Adipose tissue (tissue), 3 donors: ENCODE measurements around the gene SPSB4. TPM values are rescaled to one million over a fixed set of nuclear protein-coding genes. Genes with fewer than 3 reads are reported as not detected.

ENCODE experiments used
- H3K27ac ChIP-seq: one replicate; pipeline ENCODE4 v1.5.1; 2013; ENCODE audit warnings: low read depth, low read length
- WGBS, 3 donors: extraction: QIAGEN DNeasy Blood & Tissue Kit; methylation state at CpG; one replicate each; pipeline ENCODE4 v1.1.7; 2013; 5-methylcytosine and 5-hydroxymethylcytosine counted together
- polyA plus RNA-seq, 3 donors: library from polyadenylated mRNA; stranded (reverse); fragments of 200-250 nt; gene quantifications; one replicate each; pipeline ENCODE4 v1.2.3, GENCODE V29; 2013
- donor health status: healthy with polysubstance abuse.
- donor health status: Bipolar disorder and iron deficiency.
- donor health status: healthy.

SPSB4 gene
- polyA plus RNA-seq, 3 donors: 0.34 to 12.4 (median 2.8) TPM

DNA sequence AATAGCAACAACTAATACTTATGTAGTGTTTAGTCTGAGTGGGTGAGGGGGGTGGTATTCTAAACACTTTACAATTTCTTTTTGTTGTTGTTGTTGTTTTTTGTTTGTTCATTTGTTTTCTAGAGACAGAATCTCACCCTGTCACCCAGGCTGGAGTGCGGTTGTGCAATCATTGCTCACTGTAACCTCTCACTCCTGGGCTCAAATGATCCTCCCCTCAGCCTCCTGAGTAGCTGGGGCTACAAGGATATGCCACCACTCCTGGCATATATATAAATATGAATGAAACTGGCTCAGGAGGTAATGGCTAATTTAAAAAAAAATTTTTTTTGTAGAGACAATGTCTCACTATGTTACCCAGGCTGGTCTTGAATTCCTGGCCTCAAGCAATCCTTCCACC is 19.1 kb downstream of the SPSB4 start:
- 82 to 90% (median 84%) methylated on average over 1 of the region's 1 CpG for WGBS, 3 donors
- no peak overlapping the region for H3K27ac ChIP-seq

DNA sequence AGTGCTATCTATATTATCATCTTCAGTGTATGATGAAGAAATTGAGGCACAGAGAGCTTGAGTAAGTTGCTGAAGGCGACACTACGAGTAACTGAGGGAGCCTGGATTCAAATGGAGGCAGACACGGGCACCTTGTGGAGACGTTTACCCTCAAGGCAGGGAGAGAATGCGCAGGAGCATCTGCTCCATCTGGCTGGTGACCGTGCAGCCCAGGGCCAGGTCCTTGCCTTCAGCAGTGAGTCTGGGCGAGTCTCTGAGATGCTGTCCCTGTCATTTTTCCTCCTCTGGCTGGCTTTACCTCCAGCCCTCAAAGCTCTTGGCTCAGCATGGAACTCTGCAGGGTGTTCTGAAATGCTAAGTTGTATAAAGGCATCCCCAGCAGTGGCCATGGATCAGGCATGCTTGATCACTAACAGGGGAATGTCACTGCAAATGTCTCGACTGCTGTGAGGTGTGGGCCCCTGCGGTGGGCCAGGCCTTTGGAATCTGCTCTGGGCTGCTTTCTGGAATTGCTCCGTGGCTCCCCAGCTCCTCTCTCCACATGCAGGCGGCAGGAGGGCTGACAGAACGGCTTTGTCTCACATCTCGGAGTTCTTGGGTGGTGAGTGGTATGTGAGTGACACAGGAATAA is 19.7 kb downstream of the SPSB4 start:
- no peak overlapping the region for H3K27ac ChIP-seq
- WGBS, 3 donors: 81 to 93% (median 87%) methylated on average over 13 of the region's 13 CpGs

- H3K27ac ChIP-seq: no peak overlapping the region
- WGBS, 3 donors: 44 to 77% (median 73%) methylated on average over 12 of the region's 12 CpGs
Measured at GRCh38 chr3:141071681-141072260, 20.6 kb downstream of the SPSB4 start.

GRCh38 chr3:141072950-141073349 is 21.8 kb downstream of the SPSB4 start:
- no peak overlapping the region for H3K27ac ChIP-seq
- WGBS, 3 donors: 90 to 98% (median 98%) methylated on average over 5 of the region's 5 CpGs

DNA sequence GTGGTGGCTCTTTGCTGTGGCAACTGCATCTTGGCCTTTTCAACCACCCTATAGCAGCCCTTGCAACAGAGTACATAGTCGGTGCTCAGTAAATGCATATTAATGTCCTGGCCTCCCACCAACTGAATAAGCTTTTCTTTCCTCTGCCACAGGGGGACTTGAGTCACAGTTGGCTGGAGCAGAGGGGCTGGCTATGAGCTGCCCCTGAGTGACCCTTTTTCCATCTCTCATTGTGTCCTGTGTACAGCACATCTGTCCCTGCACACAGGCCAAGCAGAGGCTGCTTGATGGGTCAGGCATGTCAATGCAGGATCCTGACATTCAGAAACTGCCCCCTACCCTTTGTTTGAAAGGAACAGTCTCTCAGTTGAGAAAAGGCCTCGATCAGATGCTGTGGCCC is 22.4 kb downstream of the SPSB4 start:
- no peak overlapping the region for H3K27ac ChIP-seq
- WGBS, 3 donors: 58 to 81% (median 74%) methylated on average over 2 of the region's 2 CpGs

DNA sequence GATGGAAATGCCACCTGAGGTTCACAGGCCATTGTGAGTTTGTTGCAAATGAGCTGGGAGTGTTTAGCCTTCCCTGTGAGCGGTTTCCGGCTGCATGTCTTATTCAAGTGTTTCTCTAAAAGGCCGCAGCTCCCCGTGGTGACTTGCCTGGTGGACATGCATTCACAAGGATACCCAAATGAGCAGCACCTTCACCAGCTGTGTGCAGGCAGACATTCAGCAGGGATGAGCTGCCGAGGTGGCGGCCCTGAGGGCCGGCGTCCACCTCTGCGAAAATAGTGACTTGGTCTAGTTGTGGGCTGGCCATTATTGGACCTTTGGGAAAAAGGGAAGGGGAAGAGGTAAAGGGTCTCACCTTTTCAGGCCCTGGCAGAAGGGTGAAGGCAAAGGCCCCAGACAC is 23.4 kb downstream of the SPSB4 start:
- 89 to 94% (median 93%) methylated on average over 9 of the region's 9 CpGs for WGBS, 3 donors
- no peak overlapping the region for H3K27ac ChIP-seq

- no peak overlapping the region for H3K27ac ChIP-seq
Measured at GRCh38 chr3:141076036-141076773, 25.1 kb downstream of the SPSB4 start.

GRCh38 chr3:141076797-141077571 is 25.8 kb downstream of the SPSB4 start:
- WGBS, 3 donors: 17 to 30% (median 23%) methylated on average over 23 of the region's 23 CpGs
- H3K27ac ChIP-seq: no peak overlapping the region

More at GRCh38 chr3:141076036-141076773, 25.1 kb downstream of the SPSB4 start:
- 36 to 57% (median 55%) methylated on average over 12 of the region's 12 CpGs for WGBS, 3 donors

DNA sequence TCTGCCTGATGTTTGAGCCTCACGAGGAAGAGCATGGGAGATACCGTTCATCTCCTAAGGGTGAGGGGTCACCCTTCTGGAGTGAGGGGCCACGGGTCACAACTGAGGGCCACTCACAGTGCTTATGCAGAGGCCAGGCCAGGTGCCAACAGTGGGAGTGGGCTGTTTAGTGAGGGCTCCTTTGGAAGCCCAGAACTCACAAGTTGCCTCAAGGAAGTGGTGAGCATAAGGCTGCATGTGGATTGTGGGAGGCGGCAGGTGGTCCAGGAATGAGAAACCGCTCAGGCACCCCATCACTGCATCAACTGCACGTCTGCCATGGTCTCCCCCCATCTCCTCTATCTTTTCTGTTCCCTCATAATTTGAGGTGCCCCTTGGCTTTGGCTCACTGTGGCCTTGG is 26.5 kb downstream of the SPSB4 start:
- WGBS, 3 donors: 80 to 88% (median 81%) methylated on average over 6 of the region's 6 CpGs
- no peak overlapping the region for H3K27ac ChIP-seq

DNA sequence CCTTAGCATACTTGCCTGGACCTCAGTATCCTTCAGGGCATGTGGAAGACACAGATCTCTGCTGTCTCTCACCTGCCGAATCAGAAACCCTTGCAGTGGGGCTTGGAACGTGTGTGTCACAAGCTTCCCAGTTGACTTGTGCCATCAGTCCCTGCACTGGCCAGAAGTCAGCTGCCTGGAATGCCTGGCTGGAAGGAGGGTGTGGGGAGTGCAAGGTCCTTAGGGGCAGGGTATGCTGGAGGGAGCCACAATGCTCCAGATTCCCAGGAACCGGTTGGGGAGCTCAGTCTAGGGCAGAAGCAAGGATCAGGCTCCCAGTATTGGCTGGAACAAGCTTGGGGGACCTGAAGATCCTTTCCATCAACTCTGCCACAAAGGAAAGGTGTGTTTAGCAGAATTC is 27.1 kb downstream of the SPSB4 start:
- WGBS, 3 donors: 60 to 83% (median 82%) methylated on average over 3 of the region's 3 CpGs
- no peak overlapping the region for H3K27ac ChIP-seq

- 85 to 91% (median 86%) methylated on average over 3 of the region's 3 CpGs for WGBS, 3 donors
- no peak overlapping the region for H3K27ac ChIP-seq
Measured at GRCh38 chr3:141080431-141080830, 29.3 kb downstream of the SPSB4 start.

DNA sequence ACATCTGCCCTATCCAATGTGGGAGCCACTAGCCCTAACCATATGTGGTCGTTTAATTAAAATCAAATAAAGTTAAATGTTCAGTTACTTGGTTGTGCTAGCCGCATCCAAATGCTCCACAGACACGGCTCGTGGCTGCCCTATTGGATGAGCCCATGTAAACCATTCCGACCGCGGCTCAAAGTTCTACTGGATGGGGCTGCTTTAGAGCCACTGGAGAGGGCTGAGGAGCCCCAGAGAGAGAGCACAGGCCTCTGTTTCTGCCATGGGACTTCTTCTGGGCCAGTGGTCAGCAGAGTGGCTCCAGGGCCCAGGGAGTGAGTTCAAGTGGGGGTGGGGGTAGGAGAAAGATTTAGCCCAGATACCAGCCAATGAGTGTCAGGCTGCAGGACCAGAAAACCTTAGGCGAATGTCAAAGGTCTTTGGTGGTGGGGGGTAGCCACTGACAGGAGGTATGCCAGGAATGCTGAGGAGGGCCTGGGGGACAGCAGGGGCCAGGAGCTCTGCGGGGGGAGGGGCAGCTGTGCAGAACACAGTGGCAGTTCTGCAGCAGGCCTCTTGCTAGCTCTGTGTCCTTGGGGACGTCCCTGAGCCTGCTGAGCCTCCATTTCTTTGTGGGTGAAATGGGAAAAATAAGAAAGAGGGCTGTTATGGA is 30.1 kb downstream of the SPSB4 start:
- 73 to 89% (median 84%) methylated on average over 10 of the region's 10 CpGs for WGBS, 3 donors
- no peak overlapping the region for H3K27ac ChIP-seq

DNA sequence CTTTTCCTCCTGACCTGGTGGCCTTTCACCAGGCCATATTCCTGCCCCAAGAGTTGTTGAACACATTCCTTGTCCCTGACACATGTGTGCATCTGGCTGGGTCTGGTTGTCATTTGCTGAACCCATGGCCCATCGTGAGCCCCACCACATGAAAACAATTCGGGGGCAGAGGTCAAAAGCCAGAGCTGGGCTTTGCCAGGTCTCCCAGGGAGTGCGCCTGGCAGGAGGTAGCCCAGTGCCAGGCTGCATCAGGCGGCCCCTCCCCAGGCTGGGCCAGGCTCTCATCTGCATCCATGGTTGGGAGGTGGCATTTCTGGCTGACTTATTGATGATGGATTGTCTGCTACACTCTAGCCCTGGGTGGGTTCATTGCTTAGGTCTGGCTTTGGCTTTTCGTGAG is 30.9 kb downstream of the SPSB4 start:
- no peak overlapping the region for H3K27ac ChIP-seq
- WGBS, 3 donors: 87 to 90% (median 88%) methylated on average over 5 of the region's 5 CpGs

GRCh38 chr3:141083226-141083625 is 32.1 kb downstream of the SPSB4 start:
- H3K27ac ChIP-seq: no peak overlapping the region
- WGBS, 3 donors: 81 to 89% (median 87%) methylated on average over 6 of the region's 6 CpGs

DNA sequence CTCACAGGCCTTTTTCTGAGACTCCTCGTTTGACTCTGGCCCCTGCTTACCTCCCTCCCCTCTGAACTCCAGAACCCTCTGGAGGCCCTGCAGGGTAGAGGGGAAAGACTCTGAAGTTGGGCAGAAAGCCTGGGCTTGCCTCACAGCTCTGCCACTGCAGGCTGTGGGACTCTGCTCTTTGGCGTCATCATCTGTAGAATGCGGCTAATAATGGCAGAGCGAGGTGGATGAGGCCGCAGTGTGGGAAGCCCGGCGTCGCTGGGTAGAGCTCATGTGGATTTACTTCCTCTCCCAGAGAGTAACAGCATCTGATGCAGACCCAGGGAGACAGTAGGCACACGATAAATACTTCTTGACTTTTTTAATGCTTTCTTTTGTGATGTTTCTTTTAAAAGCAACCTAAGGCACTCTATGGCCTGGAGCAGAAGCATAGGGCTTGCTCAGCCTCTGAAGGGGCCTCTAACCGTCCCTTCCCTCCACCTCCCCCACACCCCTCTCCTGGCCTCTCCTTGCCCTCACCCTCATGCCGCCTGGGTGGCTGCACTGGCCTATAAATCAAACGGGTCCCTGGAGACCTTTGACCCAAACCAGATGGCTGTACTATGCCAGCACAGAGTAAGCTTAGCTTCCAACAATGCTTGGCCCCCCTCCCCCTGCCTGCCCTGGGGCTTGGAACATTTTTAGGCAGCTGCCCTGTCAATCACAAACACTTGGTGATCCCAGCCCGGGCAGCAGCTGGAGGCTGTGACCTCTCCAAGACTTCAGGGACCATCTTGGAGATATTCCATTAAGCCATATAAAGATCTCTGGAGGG is 32.9 kb downstream of the SPSB4 start:
- H3K27ac ChIP-seq: no peak overlapping the region
- 65 to 76% (median 73%) methylated on average over 13 of the region's 13 CpGs for WGBS, 3 donors

- no peak overlapping the region for H3K27ac ChIP-seq
- WGBS, 3 donors: 76 to 82% (median 77%) methylated on average over 3 of the region's 3 CpGs
Measured at GRCh38 chr3:141085343-141086070, 34.4 kb downstream of the SPSB4 start.

GRCh38 chr3:141086188-141086587 is 35.0 kb downstream of the SPSB4 start:
- H3K27ac ChIP-seq: no peak overlapping the region
- 45 to 78% (median 50%) methylated on average over 1 of the region's 1 CpG for WGBS, 3 donors
